ENCODE measurements around the gene EXOSC2. TPM values are rescaled to one million over a fixed set of nuclear protein-coding genes. Genes with fewer than 3 reads are reported as not detected.

The EXOSC2 gene
- polyA plus RNA-seq, 1 donor (not counting 4 experiments of a cell fraction or from before 2014, with no cell fraction given) = 37.5 TPM

DNA sequence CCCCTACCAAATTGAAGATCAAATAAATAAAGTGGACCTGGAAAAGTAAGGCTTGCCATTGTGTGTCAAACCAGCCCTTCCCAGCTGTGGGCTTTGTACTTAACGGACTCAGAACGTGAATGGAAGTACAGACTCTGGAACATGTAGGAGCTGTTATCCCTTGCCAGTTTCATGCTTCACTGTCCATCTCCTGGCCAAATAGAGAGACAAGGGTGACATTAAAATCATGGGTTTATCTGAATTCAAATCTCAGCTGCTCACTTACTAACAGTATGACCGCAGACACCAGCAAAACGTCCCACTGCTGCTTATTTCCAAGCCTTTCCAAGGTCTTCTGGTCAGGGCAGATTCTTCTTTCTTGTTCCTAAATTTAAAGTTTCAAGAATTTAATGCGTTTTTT, 52.2 kb downstream of the EXOSC2 start:
- Histone ChIP-seq H3K27me3 (ENCODE audit: control insufficient read depth, extremely low read depth, insufficient read depth, low read length) (no peaks in the 10 kb centered on the region), H3K4me3 (ENCODE audit: control insufficient read depth in 2 of 3, extremely low read depth in 1 of 3, insufficient read depth in 2 of 3, low read depth in 1 of 3, low read length in 3 of 3) (no peak overlapping the region), H3K27ac (ENCODE audit: control insufficient read depth, insufficient read depth, low read length) (no peak overlapping the region), H3K9me3 (ENCODE audit: control insufficient read depth, low read depth, low read length) (no peaks in the 10 kb centered on the region), H3K79me2 (ENCODE audit: control insufficient read depth, insufficient read depth, low read length) (peaks cover 29% of the 10 kb centered on the region), H3K4me2 (ENCODE audit: control insufficient read depth, extremely low read depth, insufficient read depth, low read depth, low read length) (no peak overlapping the region), H2AFZ (ENCODE audit: control insufficient read depth, low read length) (no peak overlapping the region), H3K36me3 (ENCODE audit: control insufficient read depth in 2 of 2, extremely low read depth in 1 of 2, insufficient read depth in 2 of 2, low read length in 2 of 2) (no peaks in the 10 kb centered on the region), H3K9ac (ENCODE audit: control insufficient read depth, extremely low read depth, insufficient read depth, low read length) (no peak overlapping the region), H4K20me1 (ENCODE audit: control insufficient read depth, extremely low read depth, insufficient read depth, low read length) (no peaks in the 10 kb centered on the region), H3K4me1 (ENCODE audit: control insufficient read depth, extremely low read depth, insufficient read depth, low read length) (peaks cover 7% of the 10 kb centered on the region), H3K9me1 (ENCODE audit: control insufficient read depth, extremely low read depth, insufficient read depth, low read length) (no peaks in the 10 kb centered on the region)
- TF ChIP-seq, protein P1, sequence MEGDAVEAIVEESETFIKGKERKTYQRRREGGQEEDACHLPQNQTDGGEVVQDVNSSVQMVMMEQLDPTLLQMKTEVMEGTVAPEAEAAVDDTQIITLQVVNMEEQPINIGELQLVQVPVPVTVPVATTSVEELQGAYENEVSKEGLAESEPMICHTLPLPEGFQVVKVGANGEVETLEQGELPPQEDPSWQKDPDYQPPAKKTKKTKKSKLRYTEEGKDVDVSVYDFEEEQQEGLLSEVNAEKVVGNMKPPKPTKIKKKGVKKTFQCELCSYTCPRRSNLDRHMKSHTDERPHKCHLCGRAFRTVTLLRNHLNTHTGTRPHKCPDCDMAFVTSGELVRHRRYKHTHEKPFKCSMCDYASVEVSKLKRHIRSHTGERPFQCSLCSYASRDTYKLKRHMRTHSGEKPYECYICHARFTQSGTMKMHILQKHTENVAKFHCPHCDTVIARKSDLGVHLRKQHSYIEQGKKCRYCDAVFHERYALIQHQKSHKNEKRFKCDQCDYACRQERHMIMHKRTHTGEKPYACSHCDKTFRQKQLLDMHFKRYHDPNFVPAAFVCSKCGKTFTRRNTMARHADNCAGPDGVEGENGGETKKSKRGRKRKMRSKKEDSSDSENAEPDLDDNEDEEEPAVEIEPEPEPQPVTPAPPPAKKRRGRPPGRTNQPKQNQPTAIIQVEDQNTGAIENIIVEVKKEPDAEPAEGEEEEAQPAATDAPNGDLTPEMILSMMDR (optimal IDR thresholded peaks at IDR 0.05 in 1 of 3, IDR thresholded peaks at IDR 0.05 in 1 of 3, conservative IDR thresholded peaks at IDR 0.05 in 1 of 3; ENCODE audit: extremely low read depth in 1 of 3, insufficient read depth in 2 of 3, low read length in 3 of 3) = no peak
- TF ChIP-seq EZH2 (IDR thresholded peaks at IDR 0.05; ENCODE audit: low read length) = no peak
- FAIRE-seq (no peak), DNase-seq (ENCODE audit: low read depth, low spot score) (no peak)
- dilution Hi-C loops (cut with MboI; ENCODE audit: extremely low pct_ligation_motif_present, low sequenced_read_pairs) = no loop called here

DNA sequence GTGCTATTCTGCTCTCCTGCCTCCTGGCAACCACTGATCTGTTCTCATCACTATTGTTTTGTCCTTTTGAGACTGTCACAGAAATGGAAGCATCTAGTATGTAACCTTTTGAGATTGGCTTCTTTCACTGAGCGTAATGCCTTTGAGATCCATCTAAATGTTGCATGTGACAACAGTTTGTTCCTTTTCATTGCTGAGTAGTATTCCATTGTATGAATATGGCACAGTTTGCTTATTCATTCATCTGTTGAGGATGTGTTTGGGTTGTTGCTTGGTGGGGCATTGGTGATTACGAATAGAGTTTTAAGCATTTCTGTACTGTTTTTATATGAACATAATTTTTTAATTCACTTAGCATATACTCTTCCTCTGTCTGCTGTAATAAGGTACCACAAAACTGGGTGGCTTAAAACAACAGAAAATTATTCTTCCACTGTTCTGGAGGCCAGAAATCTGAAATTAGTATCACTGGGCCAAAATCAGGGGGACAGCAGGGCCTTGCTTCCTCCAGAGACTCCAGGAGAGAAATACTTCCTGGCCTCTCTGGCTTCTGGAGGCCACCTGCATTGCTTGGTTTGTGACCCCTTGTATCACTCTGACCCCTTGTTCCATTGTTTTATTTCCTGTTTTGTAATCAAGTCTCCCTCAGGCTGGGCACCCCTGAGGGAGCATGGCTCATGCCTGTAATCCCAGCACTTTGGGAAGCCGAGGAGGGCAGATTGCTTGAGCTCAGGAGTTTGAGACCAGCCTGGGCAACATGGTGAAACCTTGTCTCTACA, 53.0 kb downstream of the EXOSC2 start:
- H3K9me1 ChIP-seq (ENCODE audit: control insufficient read depth, extremely low read depth, insufficient read depth, low read length) = no peaks in the 10 kb centered on the region
- no peak overlapping the region for H3K4me2 ChIP-seq (ENCODE audit: control insufficient read depth, extremely low read depth, insufficient read depth, low read depth, low read length)
- peaks cover 7% of the 10 kb centered on the region for H3K4me1 ChIP-seq (ENCODE audit: control insufficient read depth, extremely low read depth, insufficient read depth, low read length)
- peaks cover 24% of the 10 kb centered on the region for H3K79me2 ChIP-seq (ENCODE audit: control insufficient read depth, insufficient read depth, low read length)
- no peak for TF ChIP-seq EZH2 (IDR thresholded peaks at IDR 0.05; ENCODE audit: low read length)
- TF ChIP-seq, protein P1 (optimal IDR thresholded peaks at IDR 0.05 in 1 of 3, IDR thresholded peaks at IDR 0.05 in 1 of 3, conservative IDR thresholded peaks at IDR 0.05 in 1 of 3; ENCODE audit: extremely low read depth in 1 of 3, insufficient read depth in 2 of 3, low read length in 3 of 3) = no peak
- no peak overlapping the region for H3K4me3 ChIP-seq (ENCODE audit: control insufficient read depth in 2 of 3, extremely low read depth in 1 of 3, insufficient read depth in 2 of 3, low read depth in 1 of 3, low read length in 3 of 3)
- H3K27ac ChIP-seq (ENCODE audit: control insufficient read depth, insufficient read depth, low read length) = no peak overlapping the region
- DNase-seq (ENCODE audit: low read depth, low spot score) = no peak
- no peaks in the 10 kb centered on the region for H3K27me3 ChIP-seq (ENCODE audit: control insufficient read depth, extremely low read depth, insufficient read depth, low read length)
- no peak overlapping the region for H3K9ac ChIP-seq (ENCODE audit: control insufficient read depth, extremely low read depth, insufficient read depth, low read length)
- H2AFZ ChIP-seq (ENCODE audit: control insufficient read depth, low read length) = no peak overlapping the region
- H3K36me3 ChIP-seq (ENCODE audit: control insufficient read depth in 2 of 2, extremely low read depth in 1 of 2, insufficient read depth in 2 of 2, low read length in 2 of 2) = no peaks in the 10 kb centered on the region
- no peaks in the 10 kb centered on the region for H3K9me3 ChIP-seq (ENCODE audit: control insufficient read depth, low read depth, low read length)
- FAIRE-seq = no peak
- no peaks in the 10 kb centered on the region for H4K20me1 ChIP-seq (ENCODE audit: control insufficient read depth, extremely low read depth, insufficient read depth, low read length)
- dilution Hi-C loops (cut with MboI; ENCODE audit: extremely low pct_ligation_motif_present, low sequenced_read_pairs) = no loop called here

All from keratinocyte (primary cell).